GM12865 (cell line): ENCODE results near the gene CA4.
"Not testable (repeated sequence)": the region's sequence is repeated elsewhere in the genome, so short reads cannot be mapped to it uniquely, and the experiment has no call there.

Source experiments
- DNase-seq: peaks from one replicate; pipeline ENCODE4 v3.0.0; 2010; ENCODE audit warnings: low read depth
- H3K4me3 ChIP-seq: 2 replicates; pipeline ENCODE4 v1.5.1; 2011; ENCODE audit warnings: mild to moderate bottlenecking, low read depth, low read length, control low read depth
- TF ChIP-seq, protein P1 (sequence below): IDR thresholded peaks from 2 replicates; pipeline ENCODE4 v1.5.1; 2011; ENCODE audit warnings: low read length, control low read depth, low read depth, inconsistent platforms; ENCODE audit not compliant: insufficient read depth; ENCODE audit errors: missing control alignments

CA4 gene

DNA sequence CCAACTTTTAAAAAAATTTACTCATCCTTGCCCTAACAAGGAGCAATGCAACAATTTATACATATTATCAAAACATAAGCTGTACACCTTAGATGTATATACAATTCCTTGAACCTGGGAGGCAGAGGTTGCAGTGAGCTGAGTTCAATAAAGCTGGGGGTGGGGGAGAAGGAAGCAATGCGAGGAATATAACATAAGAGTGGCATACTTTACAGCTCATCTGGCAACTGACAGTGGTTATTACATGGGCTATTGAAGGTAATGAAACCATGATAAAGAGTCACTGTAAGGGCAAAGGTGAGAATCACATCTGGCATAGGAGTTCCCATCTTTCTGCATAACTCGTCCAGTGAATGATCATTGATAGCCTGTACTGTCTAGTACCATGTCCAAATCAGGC lies 43.7 kb downstream of the CA4 start:
- no peak for DNase-seq
- no peak overlapping the region for H3K4me3 ChIP-seq
- TF ChIP-seq, protein P1, sequence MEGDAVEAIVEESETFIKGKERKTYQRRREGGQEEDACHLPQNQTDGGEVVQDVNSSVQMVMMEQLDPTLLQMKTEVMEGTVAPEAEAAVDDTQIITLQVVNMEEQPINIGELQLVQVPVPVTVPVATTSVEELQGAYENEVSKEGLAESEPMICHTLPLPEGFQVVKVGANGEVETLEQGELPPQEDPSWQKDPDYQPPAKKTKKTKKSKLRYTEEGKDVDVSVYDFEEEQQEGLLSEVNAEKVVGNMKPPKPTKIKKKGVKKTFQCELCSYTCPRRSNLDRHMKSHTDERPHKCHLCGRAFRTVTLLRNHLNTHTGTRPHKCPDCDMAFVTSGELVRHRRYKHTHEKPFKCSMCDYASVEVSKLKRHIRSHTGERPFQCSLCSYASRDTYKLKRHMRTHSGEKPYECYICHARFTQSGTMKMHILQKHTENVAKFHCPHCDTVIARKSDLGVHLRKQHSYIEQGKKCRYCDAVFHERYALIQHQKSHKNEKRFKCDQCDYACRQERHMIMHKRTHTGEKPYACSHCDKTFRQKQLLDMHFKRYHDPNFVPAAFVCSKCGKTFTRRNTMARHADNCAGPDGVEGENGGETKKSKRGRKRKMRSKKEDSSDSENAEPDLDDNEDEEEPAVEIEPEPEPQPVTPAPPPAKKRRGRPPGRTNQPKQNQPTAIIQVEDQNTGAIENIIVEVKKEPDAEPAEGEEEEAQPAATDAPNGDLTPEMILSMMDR: no peak

DNA sequence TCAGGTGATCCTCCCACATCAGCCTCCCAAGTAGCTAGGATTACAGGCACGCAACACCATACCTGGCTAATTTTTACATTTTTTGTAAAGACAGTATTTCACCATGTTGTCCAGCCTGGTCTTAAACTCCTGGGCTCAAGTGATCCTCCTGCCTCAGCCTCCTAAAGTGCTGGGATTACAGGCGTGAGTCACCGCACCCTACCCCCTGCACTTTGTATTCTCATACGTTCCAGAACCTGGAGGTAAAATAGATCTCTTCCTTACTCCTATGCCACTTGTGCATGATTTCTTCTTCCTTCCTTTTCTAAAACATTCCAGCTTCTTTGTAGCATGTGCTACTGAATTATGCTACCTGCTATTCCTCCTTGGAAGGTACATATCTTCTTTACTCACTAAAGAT lies 44.4 kb downstream of the CA4 start:
- not testable (repeated sequence) for DNase-seq, H3K4me3 ChIP-seq

DNA sequence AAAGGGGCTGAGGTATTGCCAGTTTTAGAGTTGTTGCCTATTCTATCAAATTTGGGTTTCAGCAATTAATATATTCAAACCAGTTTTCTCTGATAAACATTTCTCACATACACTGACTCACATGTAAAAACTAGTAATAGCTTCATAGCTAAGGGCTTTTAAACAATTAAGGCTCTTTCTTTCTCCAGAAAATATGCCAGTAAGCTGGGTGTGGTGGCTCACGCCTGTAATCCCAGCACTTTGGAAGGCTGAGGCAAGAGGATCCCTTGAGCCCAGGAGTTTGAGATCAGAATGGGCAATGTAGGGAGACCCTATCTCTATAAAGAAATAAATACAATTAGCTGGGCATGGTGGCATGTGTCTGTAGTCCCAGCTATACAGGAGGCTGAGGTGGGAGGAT lies 48.9 kb downstream of the CA4 start:
- not testable (repeated sequence) for DNase-seq, H3K4me3 ChIP-seq

DNA sequence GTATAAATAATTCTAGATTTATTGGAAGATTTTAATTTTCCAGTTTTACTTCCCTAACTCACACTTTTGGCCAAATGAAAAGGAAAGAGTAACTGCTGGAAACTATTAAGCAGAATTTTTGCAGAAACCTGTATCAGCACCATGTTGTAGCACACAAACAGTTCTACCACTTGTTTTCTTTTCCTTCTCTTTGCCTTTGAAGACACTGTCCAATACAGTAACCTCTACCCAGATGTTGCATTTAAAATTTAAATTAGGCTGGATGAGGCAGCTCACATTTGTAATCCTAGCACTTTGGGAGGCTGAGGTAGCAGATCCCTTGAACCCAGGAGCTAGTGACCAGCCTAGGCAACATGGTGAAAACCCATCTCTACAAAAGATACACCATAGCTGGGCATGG lies 56.0 kb downstream of the CA4 start:
- not testable (repeated sequence) for DNase-seq, H3K4me3 ChIP-seq

DNA sequence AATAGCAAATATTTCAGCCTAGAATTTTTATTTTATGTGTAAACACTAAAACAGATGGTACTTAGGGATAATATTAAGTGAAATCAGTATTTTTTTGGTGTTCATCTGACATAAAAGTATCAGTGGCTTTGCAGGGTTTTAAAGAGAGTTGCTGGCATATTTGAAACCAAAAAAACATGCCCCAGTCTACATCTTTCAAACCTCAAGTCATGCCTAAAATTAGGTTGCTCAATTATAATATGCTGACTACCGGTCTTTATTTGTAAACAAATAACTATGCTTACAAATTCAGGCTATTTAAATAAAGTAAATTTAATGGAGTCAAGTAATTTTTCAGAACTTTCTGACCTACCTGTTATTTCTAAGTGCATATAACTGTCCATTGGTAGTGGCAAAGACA lies 58.5 kb downstream of the CA4 start:
- DNase-seq, H3K4me3 ChIP-seq: not testable (repeated sequence)
